ENCODE measurements around the gene GORASP2. TPM values are rescaled to one million over a fixed set of nuclear protein-coding genes. Genes with fewer than 3 reads are reported as not detected.

The GORASP2 gene
- total RNA-seq, 4 donors from 2014 or later, result 30.6 to 45.2 (median 35.3) TPM

GRCh38 chr2:170999654-171000053 lies 70.6 kb downstream of the GORASP2 start:
- Histone ChIP-seq H3K9me3 (no peaks in the 10 kb centered on the region), H3K27ac (no peak overlapping the region), H3K4me3 (no peak overlapping the region), H3K36me3 (peaks cover 0 to 67% (median 0%) of the 10 kb centered on the region in 3 donors), H3K27me3 (no peaks in the 10 kb centered on the region), H3K4me1 (no peaks in the 10 kb centered on the region)
- no peak for TF ChIP-seq POLR2A (IDR thresholded peaks at IDR 0.05)
- TF ChIP-seq, protein P1, sequence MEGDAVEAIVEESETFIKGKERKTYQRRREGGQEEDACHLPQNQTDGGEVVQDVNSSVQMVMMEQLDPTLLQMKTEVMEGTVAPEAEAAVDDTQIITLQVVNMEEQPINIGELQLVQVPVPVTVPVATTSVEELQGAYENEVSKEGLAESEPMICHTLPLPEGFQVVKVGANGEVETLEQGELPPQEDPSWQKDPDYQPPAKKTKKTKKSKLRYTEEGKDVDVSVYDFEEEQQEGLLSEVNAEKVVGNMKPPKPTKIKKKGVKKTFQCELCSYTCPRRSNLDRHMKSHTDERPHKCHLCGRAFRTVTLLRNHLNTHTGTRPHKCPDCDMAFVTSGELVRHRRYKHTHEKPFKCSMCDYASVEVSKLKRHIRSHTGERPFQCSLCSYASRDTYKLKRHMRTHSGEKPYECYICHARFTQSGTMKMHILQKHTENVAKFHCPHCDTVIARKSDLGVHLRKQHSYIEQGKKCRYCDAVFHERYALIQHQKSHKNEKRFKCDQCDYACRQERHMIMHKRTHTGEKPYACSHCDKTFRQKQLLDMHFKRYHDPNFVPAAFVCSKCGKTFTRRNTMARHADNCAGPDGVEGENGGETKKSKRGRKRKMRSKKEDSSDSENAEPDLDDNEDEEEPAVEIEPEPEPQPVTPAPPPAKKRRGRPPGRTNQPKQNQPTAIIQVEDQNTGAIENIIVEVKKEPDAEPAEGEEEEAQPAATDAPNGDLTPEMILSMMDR (IDR thresholded peaks at IDR 0.05), result no peak
- no peak for DNase-seq

- H3K4me1 ChIP-seq, result no peaks in the 10 kb centered on the region
- peaks cover 0 to 60% (median 0%) of the 10 kb centered on the region in 3 donors for H3K36me3 ChIP-seq
- no peak for DNase-seq
- H3K27ac ChIP-seq, result no peak overlapping the region
- H3K9me3 ChIP-seq, result no peaks in the 10 kb centered on the region
- TF ChIP-seq, protein P1 (IDR thresholded peaks at IDR 0.05), result no peak
- TF ChIP-seq POLR2A (IDR thresholded peaks at IDR 0.05), result no peak
- no peak overlapping the region for H3K4me3 ChIP-seq
- H3K27me3 ChIP-seq, result no peaks in the 10 kb centered on the region
These were observed 75.3 kb downstream of the GORASP2 start for GRCh38 chr2:171004363-171004762.

- Histone ChIP-seq H3K4me3 (no peak overlapping the region), H3K27ac (no peak overlapping the region), H3K27me3 (no peaks in the 10 kb centered on the region), H3K4me1 (no peaks in the 10 kb centered on the region), H3K9me3 (no peaks in the 10 kb centered on the region), H3K36me3 (peaks cover 0 to 56% (median 0%) of the 10 kb centered on the region in 3 donors)
- DNase-seq, result no peak
- no peak for TF ChIP-seq POLR2A (IDR thresholded peaks at IDR 0.05)
- TF ChIP-seq, protein P1 (IDR thresholded peaks at IDR 0.05), result no peak
These were observed 75.8 kb downstream of the GORASP2 start for GRCh38 chr2:171004833-171005232.

DNA sequence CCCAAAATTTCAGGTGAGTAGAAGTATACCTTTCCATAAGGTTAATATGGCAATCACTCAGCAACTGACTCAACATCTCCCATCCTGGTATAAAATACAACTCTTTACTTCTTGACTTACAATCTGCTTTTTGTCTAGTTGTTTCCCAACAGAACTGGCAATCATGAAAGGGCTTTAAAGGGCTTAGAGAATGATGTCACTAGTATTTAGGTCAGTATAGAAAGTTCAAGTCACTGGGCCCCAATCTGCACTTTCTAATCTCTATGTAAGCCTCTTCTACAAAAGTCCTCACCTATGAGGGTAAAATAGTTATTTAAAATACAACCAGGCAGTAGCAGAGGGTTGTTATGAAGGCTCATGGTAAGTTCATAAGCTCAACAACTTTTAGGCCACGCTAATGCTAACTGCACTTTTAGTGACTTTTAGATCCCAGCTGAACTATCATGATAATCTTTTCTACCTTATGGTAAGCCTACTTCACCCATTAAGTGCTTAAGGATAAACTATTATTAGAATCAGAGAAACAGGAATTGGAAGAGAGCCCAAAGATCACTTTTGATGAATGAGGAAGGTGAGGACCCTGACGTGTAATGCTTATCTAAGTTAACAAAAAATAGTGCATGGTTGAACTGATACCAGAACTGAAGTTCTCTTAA lies 79.6 kb downstream of the GORASP2 start:
- H3K27ac ChIP-seq, result no peak overlapping the region
- no peaks in the 10 kb centered on the region for H3K27me3 ChIP-seq
- H3K4me3 ChIP-seq, result no peak overlapping the region
- no peaks in the 10 kb centered on the region for H3K9me3 ChIP-seq
- TF ChIP-seq, protein P1 (IDR thresholded peaks at IDR 0.05), result no peak
- TF ChIP-seq POLR2A (IDR thresholded peaks at IDR 0.05), result no peak
- peaks cover 0 to 59% (median 0%) of the 10 kb centered on the region in 3 donors for H3K36me3 ChIP-seq
- no peak for DNase-seq
- H3K4me1 ChIP-seq, result no peaks in the 10 kb centered on the region

DNA sequence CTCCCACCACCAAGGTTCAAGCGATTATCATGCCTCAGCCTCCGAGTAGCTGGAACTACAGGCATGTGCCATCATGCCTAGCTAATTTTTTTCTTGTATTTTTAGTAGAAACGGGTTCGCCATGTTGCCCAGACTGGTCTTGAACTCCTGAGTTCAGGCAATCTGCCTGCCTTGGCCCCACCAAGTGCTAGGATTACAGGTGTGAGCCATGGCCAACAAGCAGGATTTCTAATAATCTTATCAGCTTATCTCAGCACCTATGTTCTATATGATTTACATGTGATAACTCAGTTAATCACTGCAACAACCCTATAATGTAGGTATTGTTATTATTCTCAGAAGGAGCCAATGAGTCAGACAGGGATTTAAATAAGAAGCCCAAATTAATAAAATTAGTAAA lies 80.3 kb downstream of the GORASP2 start:
- H3K36me3 ChIP-seq, result peaks cover 0 to 59% (median 0%) of the 10 kb centered on the region in 3 donors
- H3K27ac ChIP-seq, result no peak overlapping the region
- TF ChIP-seq POLR2A (IDR thresholded peaks at IDR 0.05), result no peak
- TF ChIP-seq, protein P1 (IDR thresholded peaks at IDR 0.05), result no peak
- no peaks in the 10 kb centered on the region for H3K9me3 ChIP-seq
- H3K27me3 ChIP-seq, result no peaks in the 10 kb centered on the region
- DNase-seq, result no peak
- no peaks in the 10 kb centered on the region for H3K4me1 ChIP-seq
- no peak overlapping the region for H3K4me3 ChIP-seq

Measured in Peyer's patch (tissue), 4 donors.